NCI-H1105 (cell line): Measurements from ENCODE around the gene TRPV6.

ENCODE experiments used
- DNase-seq: peaks from one replicate; lab custom pipeline; 2025; lab: John Stamatoyannopoulos, UW

TRPV6 gene

GRCh38 chr7:142885311-142886230, at the start of gene TRPV6:
Gene TRPV6, minus strand, starts transcription at chr7:142885745.
- no peak for DNase-seq

- DNase-seq = no peak
Measured at GRCh38 chr7:142934056-142934455, 48.5 kb upstream of the TRPV6 start.

- DNase-seq = no peak
Measured at GRCh38 chr7:142933624-142934023, 48.1 kb upstream of the TRPV6 start, which contains the start of gene TRPV5. Gene TRPV5, minus strand, starts transcription at chr7:142933746. Its CDS starts 287 bp downstream, at chr7:142933459.

- no peak for DNase-seq
Measured at GRCh38 chr7:142933092-142933475, 47.5 kb upstream of the TRPV6 start.

- no peak for DNase-seq
Measured at GRCh38 chr7:142932386-142933091, 47.0 kb upstream of the TRPV6 start.

GRCh38 chr7:142930126-142930730, 44.7 kb upstream of the TRPV6 start:
- DNase-seq = no peak

GRCh38 chr7:142927949-142928348, 42.4 kb upstream of the TRPV6 start:
- DNase-seq = no peak

- no peak for DNase-seq
Measured at GRCh38 chr7:142927085-142927745, 41.7 kb upstream of the TRPV6 start.

- DNase-seq = no peak
Measured at GRCh38 chr7:142925413-142925812, 39.9 kb upstream of the TRPV6 start.

GRCh38 chr7:142923391-142923790, 37.8 kb upstream of the TRPV6 start:
- no peak for DNase-seq

GRCh38 chr7:142919656-142920055, 34.1 kb upstream of the TRPV6 start:
- no peak for DNase-seq

GRCh38 chr7:142918901-142919300, 33.4 kb upstream of the TRPV6 start:
- no peak for DNase-seq

GRCh38 chr7:142917447-142917846, 31.9 kb upstream of the TRPV6 start:
- DNase-seq = no peak

GRCh38 chr7:142916508-142916907, 31.0 kb upstream of the TRPV6 start:
- DNase-seq = no peak

- DNase-seq = no peak
Measured at GRCh38 chr7:142915315-142915714, 29.8 kb upstream of the TRPV6 start.

GRCh38 chr7:142914121-142914520, 28.6 kb upstream of the TRPV6 start:
- DNase-seq = no peak

- no peak for DNase-seq
Measured at GRCh38 chr7:142913566-142913965, 28.0 kb upstream of the TRPV6 start.

- DNase-seq = no peak
Measured at GRCh38 chr7:142913051-142913450, 27.5 kb upstream of the TRPV6 start.

GRCh38 chr7:142910481-142910880, 24.9 kb upstream of the TRPV6 start:
- no peak for DNase-seq

- DNase-seq = no peak
Measured at GRCh38 chr7:142910031-142910433, 24.5 kb upstream of the TRPV6 start.

GRCh38 chr7:142908921-142909890, 23.7 kb upstream of the TRPV6 start:
- no peak for DNase-seq
